ENCODE measurements around the gene ATXN2.

The ATXN2 gene

GRCh38 chr12:111446631-111447570, 152.2 kb downstream of the ATXN2 start:
- H3K4me1 Mint-ChIP-seq: peaks cover 49% of the 10 kb centered on the region
- H3K36me3 Mint-ChIP-seq (ENCODE audit: low read depth): peaks cover 57% of the 10 kb centered on the region
- H3K4me3 Mint-ChIP-seq: no peak overlapping the region
- H3K27me3 Mint-ChIP-seq (ENCODE audit: low read depth): no peaks in the 10 kb centered on the region
- no peaks in the 10 kb centered on the region for H3K9me3 Mint-ChIP-seq
- no peak for TF ChIP-seq CTCF (IDR thresholded peaks at IDR 0.05; ENCODE audit: unreplicated experiment in 3 of 3)
- H3K27ac Mint-ChIP-seq: peak overlapping the region; percentile 66 to 94 (median 75)

- H3K27me3 Mint-ChIP-seq (ENCODE audit: low read depth): no peaks in the 10 kb centered on the region
- H3K9me3 Mint-ChIP-seq: no peaks in the 10 kb centered on the region
- no peak for TF ChIP-seq CTCF (IDR thresholded peaks at IDR 0.05; ENCODE audit: unreplicated experiment in 3 of 3)
- H3K27ac Mint-ChIP-seq: peak overlapping the region; percentile 66 to 94 (median 75)
- peaks cover 50% of the 10 kb centered on the region for H3K36me3 Mint-ChIP-seq (ENCODE audit: low read depth)
- H3K4me1 Mint-ChIP-seq: peaks cover 49% of the 10 kb centered on the region
- H3K4me3 Mint-ChIP-seq: no peak overlapping the region
Observed at GRCh38 chr12:111445726-111446581, 153.2 kb downstream of the ATXN2 start.

- no peak for TF ChIP-seq CTCF (IDR thresholded peaks at IDR 0.05; ENCODE audit: unreplicated experiment in 3 of 3)
- Mint-ChIP-seq H3K36me3 (ENCODE audit: low read depth) (peaks cover 46% of the 10 kb centered on the region), H3K9me3 (no peaks in the 10 kb centered on the region), H3K4me1 (peaks cover 48% of the 10 kb centered on the region), H3K4me3 (no peak overlapping the region), H3K27ac (peak overlapping the region; percentile 75 to 84 (median 80)), H3K27me3 (ENCODE audit: low read depth) (no peaks in the 10 kb centered on the region)
Observed at GRCh38 chr12:111444925-111445725, 154.0 kb downstream of the ATXN2 start.

GRCh38 chr12:111444314-111444924, 154.7 kb downstream of the ATXN2 start:
- H3K27ac Mint-ChIP-seq: peak overlapping the region; percentile 70 to 84 (median 80)
- H3K9me3 Mint-ChIP-seq: no peaks in the 10 kb centered on the region
- peaks cover 45% of the 10 kb centered on the region for H3K36me3 Mint-ChIP-seq (ENCODE audit: low read depth)
- TF ChIP-seq CTCF (IDR thresholded peaks at IDR 0.05; ENCODE audit: unreplicated experiment in 3 of 3): no peak
- H3K4me3 Mint-ChIP-seq: no peak overlapping the region
- H3K4me1 Mint-ChIP-seq: peaks cover 50% of the 10 kb centered on the region
- H3K27me3 Mint-ChIP-seq (ENCODE audit: low read depth): no peaks in the 10 kb centered on the region

- TF ChIP-seq CTCF (IDR thresholded peaks at IDR 0.05; ENCODE audit: unreplicated experiment in 3 of 3): no peak
- Mint-ChIP-seq H3K27ac (peak overlapping the region; percentile 10 to 73 (median 19)), H3K36me3 (ENCODE audit: low read depth) (peaks cover 40% of the 10 kb centered on the region), H3K27me3 (ENCODE audit: low read depth) (no peaks in the 10 kb centered on the region), H3K4me3 (no peak overlapping the region), H3K9me3 (no peaks in the 10 kb centered on the region), H3K4me1 (peaks cover 44% of the 10 kb centered on the region)
Observed at GRCh38 chr12:111443586-111443985, 155.5 kb downstream of the ATXN2 start.

Data from nephron (organoid).